Measurements from ENCODE around the gene APH1A. TPM values are rescaled to one million over a fixed set of nuclear protein-coding genes. Genes with fewer than 3 reads are reported as not detected.
"Not testable (repeated sequence)": the region's sequence is repeated elsewhere in the genome, so short reads cannot be mapped to it uniquely, and the experiment has no call there.

The APH1A gene
- total RNA-seq, 2 experiments from 2014 or later = 130 to 137 TPM

DNA sequence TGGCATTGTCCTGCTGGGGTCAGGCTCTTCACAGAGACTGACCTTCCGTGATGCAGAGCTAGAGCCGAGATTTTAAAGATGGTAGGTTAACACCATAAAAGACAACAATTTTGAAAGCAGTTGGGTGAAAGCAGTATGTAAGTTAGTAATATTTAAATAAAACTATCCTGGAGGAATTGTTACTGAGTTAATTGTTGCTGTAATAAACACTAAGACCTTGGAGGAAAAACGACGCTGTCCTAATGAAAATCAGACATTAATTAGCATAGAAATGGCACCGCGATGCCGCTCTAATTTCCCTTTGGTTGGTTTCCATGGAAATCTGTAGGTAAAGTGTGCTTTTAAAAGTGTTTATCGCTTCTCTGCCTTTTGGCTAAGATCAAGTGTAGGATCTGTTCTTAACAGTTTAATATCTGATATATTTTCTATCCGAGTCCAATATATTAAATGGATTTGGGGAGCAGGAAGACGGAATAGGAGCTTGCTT, 32.2 kb downstream of the APH1A start:
- ChIA-PET CTCF (no interaction called here), POLR2A (no interaction called here)
- no peak overlapping the region for H3K27ac Mint-ChIP-seq
- no peaks in the 10 kb centered on the region for H3K27me3 Mint-ChIP-seq
- H3K4me3 Mint-ChIP-seq = no peak overlapping the region
- H3K9me3 Mint-ChIP-seq = no peaks in the 10 kb centered on the region
- peaks cover 11% of the 10 kb centered on the region for H3K36me3 Mint-ChIP-seq (ENCODE audit: low read depth)
- H3K4me1 Mint-ChIP-seq = peaks cover 19% of the 10 kb centered on the region
- DNase-seq = no peak

- peaks cover 14% of the 10 kb centered on the region for H3K36me3 Mint-ChIP-seq (ENCODE audit: low read depth)
- H3K27ac Mint-ChIP-seq = no peak within 1 kb of the TSS
- POLR2A ChIA-PET = interaction anchor here (0.5 kb wide), 1 partner anchor 319 kb away, joined by 4 read pairs; no protein-coding TSS in a partner anchor
- no peak within 1 kb of the TSS for H3K4me3 Mint-ChIP-seq
- H3K27me3 Mint-ChIP-seq = no peaks in the 10 kb centered on the region
- peak; percentile 97 for DNase-seq
- H3K4me1 Mint-ChIP-seq = peaks cover 20% of the 10 kb centered on the region
- CTCF ChIA-PET = no interaction called here
- H3K9me3 Mint-ChIP-seq = no peaks in the 10 kb centered on the region
These were observed 32.8 kb downstream of the APH1A start, which contains the start of gene ANP32E for GRCh38 chr1:150235852-150236613. TSS of gene ANP32E (minus strand) at chr1:150236112. CDS start at chr1:150235786, 326 bp downstream.

DNA sequence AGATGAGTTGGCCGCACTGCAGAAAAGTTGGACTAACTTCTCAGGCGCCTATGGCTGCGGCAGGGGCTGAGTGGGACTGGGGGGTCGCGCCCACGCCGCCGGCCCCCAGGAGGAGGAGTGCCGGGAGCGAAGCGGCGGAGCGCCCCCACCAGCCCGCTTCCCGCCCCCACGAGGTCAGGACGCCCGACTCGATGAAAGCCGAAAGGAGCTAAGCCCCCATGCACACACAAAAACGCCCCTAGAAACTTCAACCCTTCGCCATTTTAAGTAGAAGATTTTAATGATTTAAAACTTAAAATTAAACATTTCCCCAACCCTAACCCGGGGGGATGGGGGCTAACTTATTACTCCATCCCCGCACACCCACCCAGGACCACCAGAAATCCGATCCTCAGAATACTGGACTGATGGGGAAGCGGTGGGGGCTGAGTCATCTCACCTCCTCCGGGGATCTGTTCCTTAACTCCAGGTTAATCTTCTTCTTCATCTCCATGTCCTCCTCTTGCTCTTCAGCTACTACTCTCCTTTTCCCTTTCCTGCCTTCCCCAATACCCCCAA, 33.4 kb downstream of the APH1A start:
- ChIA-PET CTCF (no interaction called here), POLR2A (interaction anchor here (0.5 kb wide), 1 partner anchor 320 kb away, joined by 4 read pairs; no protein-coding TSS in a partner anchor)
- no peaks in the 10 kb centered on the region for H3K9me3 Mint-ChIP-seq
- H3K27me3 Mint-ChIP-seq = no peaks in the 10 kb centered on the region
- no peak overlapping the region for H3K27ac Mint-ChIP-seq
- H3K4me1 Mint-ChIP-seq = peaks cover 20% of the 10 kb centered on the region
- peaks cover 16% of the 10 kb centered on the region for H3K36me3 Mint-ChIP-seq (ENCODE audit: low read depth)
- no peak for DNase-seq
- H3K4me3 Mint-ChIP-seq = no peak overlapping the region

DNA sequence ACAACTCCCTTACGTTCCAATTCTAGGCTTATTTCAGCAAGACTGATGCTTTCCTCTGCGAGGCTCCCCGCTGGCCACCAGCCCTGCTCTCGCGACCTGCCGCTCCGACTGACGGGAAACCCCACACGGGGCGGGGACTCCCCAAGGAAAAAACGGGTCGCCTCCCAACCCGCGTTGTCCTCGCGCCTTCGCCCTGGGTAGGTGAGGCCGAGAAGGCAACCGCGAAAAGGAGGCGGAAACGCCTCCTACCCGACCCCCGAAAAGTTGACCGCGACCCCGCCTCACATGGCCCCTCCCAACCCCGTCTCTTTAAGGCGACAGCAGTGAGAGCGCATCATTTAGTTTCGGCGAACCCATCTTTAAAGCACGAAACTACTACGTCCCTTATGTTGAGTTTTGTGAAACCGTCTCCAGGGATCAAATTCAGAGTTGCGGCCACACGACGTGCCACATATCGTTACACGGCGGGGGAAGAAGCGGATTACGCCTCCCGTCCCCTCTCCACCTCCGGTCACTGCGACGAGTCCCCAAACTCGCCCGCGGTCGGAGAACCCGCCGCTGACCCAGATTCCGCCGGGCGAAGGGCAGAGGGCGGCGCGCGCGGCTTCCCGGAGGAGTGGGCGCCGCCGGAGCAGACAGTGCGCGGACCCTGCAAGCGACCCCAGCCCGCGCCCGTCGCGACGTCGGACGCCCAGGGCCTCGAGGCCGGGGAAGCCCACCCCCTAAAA, 34.1 kb downstream of the APH1A start:
- Mint-ChIP-seq H3K9me3 (no peaks in the 10 kb centered on the region), H3K27ac (no peak overlapping the region), H3K4me3 (no peak overlapping the region), H3K27me3 (no peaks in the 10 kb centered on the region), H3K4me1 (peaks cover 20% of the 10 kb centered on the region), H3K36me3 (ENCODE audit: low read depth) (peaks cover 19% of the 10 kb centered on the region)
- CTCF ChIA-PET = interaction anchor here (1.0 kb wide), 1 partner anchor 346 kb away, joined by 3 read pairs; no protein-coding TSS in a partner anchor
- peak; percentile 91 for DNase-seq
- POLR2A ChIA-PET = no interaction called here

DNA sequence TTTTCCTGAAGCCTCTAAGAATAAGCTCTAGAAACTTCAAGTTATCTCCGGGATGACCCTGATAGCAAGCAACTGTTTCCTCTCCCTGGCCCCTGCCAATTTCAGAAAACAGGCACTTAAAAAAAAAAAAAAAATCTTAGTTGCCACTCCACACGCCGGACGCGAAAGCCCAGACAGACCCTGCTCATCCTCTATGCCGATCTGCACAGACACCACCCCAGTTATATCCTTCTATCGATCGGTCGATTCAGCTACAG, 34.6 kb downstream of the APH1A start:
- H3K27ac Mint-ChIP-seq = no peak overlapping the region
- no peak for DNase-seq
- CTCF ChIA-PET = interaction anchor here (1.0 kb wide), 1 partner anchor 346 kb away, joined by 3 read pairs; no protein-coding TSS in a partner anchor
- no peak overlapping the region for H3K4me3 Mint-ChIP-seq
- no peaks in the 10 kb centered on the region for H3K9me3 Mint-ChIP-seq
- H3K36me3 Mint-ChIP-seq (ENCODE audit: low read depth) = peaks cover 21% of the 10 kb centered on the region
- POLR2A ChIA-PET = interaction anchor here (1.5 kb wide), 1 partner anchor 348 kb away, joined by 4 read pairs; a partner anchor contains a TSS
- H3K27me3 Mint-ChIP-seq = no peaks in the 10 kb centered on the region
- H3K4me1 Mint-ChIP-seq = peaks cover 20% of the 10 kb centered on the region

DNA sequence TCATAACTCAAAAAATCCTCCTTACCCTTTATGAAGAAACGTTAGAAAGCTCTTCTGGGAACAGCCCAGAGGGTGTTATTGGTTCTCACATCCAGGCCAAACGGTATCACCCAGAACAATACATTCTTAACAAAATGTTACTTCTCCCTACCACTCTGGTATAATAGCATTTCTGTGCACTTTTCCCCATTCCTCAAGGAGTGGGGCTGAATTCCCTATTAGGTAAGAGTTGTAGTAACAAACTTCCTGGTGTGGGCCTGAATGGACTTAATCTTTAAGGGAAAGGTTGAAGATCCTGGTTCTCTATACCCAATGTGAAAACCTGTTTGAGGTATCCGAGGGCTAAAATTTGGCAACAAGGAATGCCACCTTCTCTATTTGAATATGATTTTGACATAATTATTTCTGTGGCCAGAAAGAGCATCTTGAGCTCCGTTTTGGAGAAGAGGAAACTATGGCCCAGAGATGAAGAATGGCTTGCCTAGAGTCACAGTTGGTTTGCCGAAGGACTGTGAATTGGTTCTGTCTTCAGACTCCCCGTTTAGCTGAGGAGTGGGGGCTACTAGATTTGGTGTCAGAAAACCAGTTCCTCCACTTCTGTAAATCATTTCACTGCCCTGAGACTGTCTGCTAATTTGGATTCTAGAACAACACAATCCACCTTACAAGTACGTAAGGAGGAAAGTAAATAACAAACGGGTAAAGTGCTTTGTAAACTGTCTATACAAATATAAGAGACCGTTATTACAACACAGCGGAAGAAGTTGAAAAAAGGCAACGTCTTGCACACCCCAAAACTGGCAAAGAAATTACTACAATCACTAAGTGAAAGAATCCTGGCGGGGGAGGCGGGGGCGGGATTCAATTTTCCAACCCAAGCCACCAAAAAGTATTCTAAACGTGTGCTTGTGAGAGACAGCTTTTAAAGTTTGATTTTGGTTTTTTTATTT, 35.2 kb downstream of the APH1A start:
- DNase-seq = no peak
- peaks cover 23% of the 10 kb centered on the region for H3K4me1 Mint-ChIP-seq

DNA sequence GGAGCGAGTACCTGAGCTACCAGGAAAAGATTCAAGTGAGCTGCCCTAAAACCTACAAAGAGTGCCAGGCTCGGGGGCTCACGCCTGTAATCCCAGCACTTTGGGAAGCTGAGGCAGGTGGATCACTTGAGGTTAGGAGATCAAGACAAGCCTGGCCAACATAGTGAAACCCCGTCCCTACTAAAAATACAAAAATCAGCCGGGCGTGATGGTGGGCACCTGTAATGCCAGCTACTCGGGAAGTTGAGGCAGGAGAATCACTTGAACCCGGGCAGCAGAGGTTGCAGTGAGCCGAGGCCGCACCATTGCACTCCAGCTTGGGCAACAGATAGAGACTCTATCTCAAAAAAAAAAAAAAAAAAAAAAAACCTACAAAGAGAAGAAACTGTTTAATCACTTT, 35.9 kb downstream of the APH1A start:
- not testable (repeated sequence) for H3K27ac Mint-ChIP-seq, DNase-seq, H3K27me3 Mint-ChIP-seq, H3K9me3 Mint-ChIP-seq, H3K4me3 Mint-ChIP-seq
- H3K36me3 Mint-ChIP-seq (ENCODE audit: low read depth) = peaks cover 28% of the 10 kb centered on the region
- peaks cover 23% of the 10 kb centered on the region for H3K4me1 Mint-ChIP-seq
- CTCF ChIA-PET = interaction anchor here (0.5 to 1.4 kb wide), 4 partner anchors 17 to 938 kb away, joined by 3 read pairs; no protein-coding TSS in a partner anchor
- POLR2A ChIA-PET = interaction anchor here (0.6 to 1.5 kb wide), 2 partner anchors 131 to 347 kb away, joined by 3 to 4 read pairs; a partner anchor contains a TSS

More for the DNA sequence above, 35.2 kb downstream of the APH1A start:
- H3K27ac Mint-ChIP-seq = no peak overlapping the region
- no peaks in the 10 kb centered on the region for H3K27me3 Mint-ChIP-seq
- H3K36me3 Mint-ChIP-seq (ENCODE audit: low read depth) = peaks cover 25% of the 10 kb centered on the region
- ChIA-PET POLR2A (interaction anchor here (0.6 to 1.5 kb wide), 2 partner anchors 132 to 347 kb away, joined by 3 to 4 read pairs; a partner anchor contains a TSS), CTCF (interaction anchor here (0.5 to 1.4 kb wide), 3 partner anchors 150 to 345 kb away, joined by 3 read pairs; no protein-coding TSS in a partner anchor)
- H3K9me3 Mint-ChIP-seq = no peaks in the 10 kb centered on the region
- H3K4me3 Mint-ChIP-seq = no peak overlapping the region

DNA sequence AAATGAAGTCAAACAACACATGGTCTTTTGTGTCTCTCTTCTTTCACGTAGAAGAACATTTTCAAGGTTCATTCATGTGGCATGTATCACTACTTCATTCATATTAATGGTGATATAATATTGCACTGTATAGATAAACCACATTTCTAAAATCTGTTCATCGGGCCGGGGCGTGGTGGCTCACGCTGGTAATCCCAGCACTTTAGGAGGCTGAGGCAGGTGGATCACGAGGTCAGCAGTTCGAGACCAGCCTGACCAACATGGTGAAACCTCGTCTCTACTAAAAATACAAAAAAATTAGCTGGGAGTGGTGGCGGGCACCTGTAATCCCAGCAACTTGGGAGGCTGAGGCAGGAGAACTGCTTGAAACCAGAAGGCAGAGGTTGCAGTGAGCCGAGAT, 40.6 kb downstream of the APH1A start:
- POLR2A ChIA-PET, H3K4me3 Mint-ChIP-seq, H3K27me3 Mint-ChIP-seq, H3K27ac Mint-ChIP-seq, H3K9me3 Mint-ChIP-seq, DNase-seq: not testable (repeated sequence)
- peaks cover 29% of the 10 kb centered on the region for H3K4me1 Mint-ChIP-seq
- CTCF ChIA-PET = interaction anchor here (0.6 to 0.7 kb wide), 2 partner anchors 145 to 191 kb away, joined by 3 read pairs; no protein-coding TSS in a partner anchor
- H3K36me3 Mint-ChIP-seq (ENCODE audit: low read depth) = peaks cover 54% of the 10 kb centered on the region

- no peak overlapping the region for H3K4me3 Mint-ChIP-seq
- no peak for DNase-seq
- no peak overlapping the region for H3K27ac Mint-ChIP-seq
- H3K36me3 Mint-ChIP-seq (ENCODE audit: low read depth) = peaks cover 53% of the 10 kb centered on the region
- H3K4me1 Mint-ChIP-seq = peaks cover 22% of the 10 kb centered on the region
- POLR2A ChIA-PET = no interaction called here
- CTCF ChIA-PET = no interaction called here
- H3K27me3 Mint-ChIP-seq = no peaks in the 10 kb centered on the region
- no peaks in the 10 kb centered on the region for H3K9me3 Mint-ChIP-seq
These were observed 41.6 kb downstream of the APH1A start for GRCh38 chr1:150227228-150227627.

- peaks cover 56% of the 10 kb centered on the region for H3K36me3 Mint-ChIP-seq (ENCODE audit: low read depth)
These were observed 42.3 kb downstream of the APH1A start for GRCh38 chr1:150226486-150226885.

DNA sequence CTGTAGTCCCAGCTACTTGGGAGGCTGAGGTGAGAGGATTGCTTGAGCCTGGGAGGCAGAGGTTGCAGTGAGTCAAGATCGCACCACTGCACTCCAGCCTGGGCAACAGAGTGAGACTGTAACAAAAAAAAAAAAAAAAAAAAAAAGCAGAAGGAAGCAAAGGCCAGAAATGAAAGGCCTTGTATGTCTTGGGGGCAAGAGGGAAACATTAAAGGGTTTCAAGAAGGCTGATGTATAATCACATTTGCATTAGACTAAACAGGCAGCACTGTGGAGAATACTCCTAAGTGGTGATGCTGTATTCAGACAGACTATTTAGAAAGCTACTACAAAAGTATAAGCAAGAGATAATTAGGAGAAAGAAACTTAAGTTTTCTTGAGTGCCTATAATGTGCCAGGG, 43.3 kb downstream of the APH1A start:
- peaks cover 55% of the 10 kb centered on the region for H3K36me3 Mint-ChIP-seq (ENCODE audit: low read depth)
- H3K4me3 Mint-ChIP-seq = no peak overlapping the region
- peaks cover 18% of the 10 kb centered on the region for H3K4me1 Mint-ChIP-seq
- DNase-seq = no peak
- H3K27me3 Mint-ChIP-seq = no peaks in the 10 kb centered on the region
- ChIA-PET POLR2A (no interaction called here), CTCF (interaction anchor here (0.7 to 1.2 kb wide), 2 partner anchors 11 to 122 kb away, joined by 3 read pairs; no protein-coding TSS in a partner anchor)
- H3K9me3 Mint-ChIP-seq = no peaks in the 10 kb centered on the region
- H3K27ac Mint-ChIP-seq = no peak overlapping the region

More at GRCh38 chr1:150226486-150226885, 42.3 kb downstream of the APH1A start:
- Mint-ChIP-seq H3K4me1 (peaks cover 18% of the 10 kb centered on the region), H3K27me3 (no peaks in the 10 kb centered on the region), H3K4me3 (no peak overlapping the region), H3K27ac (no peak overlapping the region), H3K9me3 (no peaks in the 10 kb centered on the region)
- DNase-seq = no peak
- ChIA-PET POLR2A (no interaction called here), CTCF (no interaction called here)

- H3K36me3 Mint-ChIP-seq (ENCODE audit: low read depth) = peaks cover 57% of the 10 kb centered on the region
- peaks cover 18% of the 10 kb centered on the region for H3K4me1 Mint-ChIP-seq
- no peaks in the 10 kb centered on the region for H3K9me3 Mint-ChIP-seq
- no peak overlapping the region for H3K27ac Mint-ChIP-seq
- ChIA-PET POLR2A (no interaction called here), CTCF (interaction anchor here (0.7 to 1.2 kb wide), 3 partner anchors 10 to 122 kb away, joined by 3 read pairs; no protein-coding TSS in a partner anchor)
- H3K27me3 Mint-ChIP-seq = no peaks in the 10 kb centered on the region
- DNase-seq = no peak
- no peak overlapping the region for H3K4me3 Mint-ChIP-seq
These were observed 43.8 kb downstream of the APH1A start for GRCh38 chr1:150224983-150225382.

Data from activated CD4-positive, alpha-beta T cell treated with anti-CD3 and anti-CD28 coated beads, Interleukin-2, amount 10 ng/mL, durations not matched to agents 7 days and 5 days (primary cell).